ENCODE data around the gene MSH3.
"Not testable (repeated sequence)": the region's sequence is repeated elsewhere in the genome, so short reads cannot be mapped to it uniquely, and the experiment has no call there.

MSH3 gene

DNA sequence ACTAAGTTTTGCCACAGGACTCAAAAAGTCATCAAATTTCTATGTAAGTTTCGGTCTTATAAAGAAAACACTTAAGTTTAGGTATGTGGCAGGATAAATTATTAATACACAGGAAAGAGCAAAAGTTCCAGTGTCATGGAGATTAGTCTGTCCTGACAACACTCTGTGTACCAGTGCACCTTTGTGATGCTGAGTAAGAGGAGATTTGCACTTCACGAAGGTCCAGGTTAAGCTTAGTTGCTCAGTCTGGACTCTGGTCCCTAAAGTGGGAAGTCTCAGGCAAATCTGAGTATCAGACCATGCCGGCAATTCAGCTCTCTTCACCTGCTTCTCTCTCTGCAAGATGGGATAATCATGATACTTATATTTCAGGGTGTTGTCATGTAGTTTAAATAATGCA lies 166.2 kb downstream of the MSH3 start:
- Mint-ChIP-seq H3K9me3 (peaks cover 4 to 10% of the 10 kb centered on the region in 2 donors), H3K27me3 (no peaks in the 10 kb centered on the region), H3K27ac (no peak overlapping the region), H3K4me3 (no peak overlapping the region), H3K36me3 (peaks cover 37 to 60% of the 10 kb centered on the region in 2 donors), H3K4me1 (no peaks in the 10 kb centered on the region)
- DNase-seq (no peak), ATAC-seq (replicated peaks) (no peak)

DNA sequence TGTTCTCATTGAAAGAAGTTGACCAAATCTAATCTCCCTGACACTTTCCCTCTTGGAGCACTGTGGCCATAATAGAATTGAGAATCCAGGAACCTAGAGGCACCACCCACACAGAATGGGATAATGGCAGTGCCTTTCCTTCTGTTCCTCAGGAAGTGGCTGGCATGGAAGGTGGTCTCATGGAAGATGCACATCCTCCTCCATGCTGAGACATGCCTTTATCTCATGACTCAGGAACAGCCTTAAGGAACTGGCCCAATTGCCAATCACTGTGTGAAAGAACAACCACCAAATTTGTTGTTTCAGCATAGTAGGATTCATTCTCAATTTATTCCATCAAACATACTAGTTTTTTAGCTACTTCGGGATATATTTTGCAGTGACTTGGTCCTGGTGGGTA lies 168.2 kb downstream of the MSH3 start:
- peaks cover 24 to 53% of the 10 kb centered on the region in 2 donors for H3K36me3 Mint-ChIP-seq
- ATAC-seq (replicated peaks) (no peak), DNase-seq (no peak)
- peaks cover 4 to 5% of the 10 kb centered on the region in 2 donors for H3K9me3 Mint-ChIP-seq
- no peaks in the 10 kb centered on the region for H3K4me1 Mint-ChIP-seq
- no peak overlapping the region for H3K27ac Mint-ChIP-seq
- H3K27me3 Mint-ChIP-seq, result no peaks in the 10 kb centered on the region
- no peak overlapping the region for H3K4me3 Mint-ChIP-seq

DNA sequence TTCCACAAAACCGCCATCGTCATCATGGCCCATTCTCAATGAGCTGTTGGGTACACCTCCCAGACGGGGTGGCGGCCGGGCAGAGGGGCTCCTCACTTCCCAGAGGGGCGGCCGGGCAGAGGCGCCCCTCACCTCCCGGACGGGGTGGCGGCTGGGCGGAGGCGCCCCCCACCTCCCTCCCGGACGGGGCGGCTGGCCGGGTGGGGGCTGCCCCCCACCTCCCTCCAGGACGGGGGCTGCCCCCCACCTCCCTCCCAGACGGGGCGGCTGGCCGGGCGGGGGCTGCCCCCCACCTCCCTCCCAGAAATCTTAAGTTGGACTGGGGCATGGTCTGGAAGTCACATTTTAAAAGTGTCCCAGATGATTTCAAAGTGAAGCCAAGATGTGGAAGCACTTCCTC lies 169.7 kb downstream of the MSH3 start:
- DNase-seq; H3K27ac Mint-ChIP-seq; H3K4me3 Mint-ChIP-seq; H3K4me1 Mint-ChIP-seq; ATAC-seq (replicated peaks); H3K27me3 Mint-ChIP-seq: not testable (repeated sequence)
- H3K36me3 Mint-ChIP-seq, result peaks cover 31 to 58% of the 10 kb centered on the region in 2 donors
- H3K9me3 Mint-ChIP-seq, result peaks cover 9 to 13% of the 10 kb centered on the region in 2 donors

DNA sequence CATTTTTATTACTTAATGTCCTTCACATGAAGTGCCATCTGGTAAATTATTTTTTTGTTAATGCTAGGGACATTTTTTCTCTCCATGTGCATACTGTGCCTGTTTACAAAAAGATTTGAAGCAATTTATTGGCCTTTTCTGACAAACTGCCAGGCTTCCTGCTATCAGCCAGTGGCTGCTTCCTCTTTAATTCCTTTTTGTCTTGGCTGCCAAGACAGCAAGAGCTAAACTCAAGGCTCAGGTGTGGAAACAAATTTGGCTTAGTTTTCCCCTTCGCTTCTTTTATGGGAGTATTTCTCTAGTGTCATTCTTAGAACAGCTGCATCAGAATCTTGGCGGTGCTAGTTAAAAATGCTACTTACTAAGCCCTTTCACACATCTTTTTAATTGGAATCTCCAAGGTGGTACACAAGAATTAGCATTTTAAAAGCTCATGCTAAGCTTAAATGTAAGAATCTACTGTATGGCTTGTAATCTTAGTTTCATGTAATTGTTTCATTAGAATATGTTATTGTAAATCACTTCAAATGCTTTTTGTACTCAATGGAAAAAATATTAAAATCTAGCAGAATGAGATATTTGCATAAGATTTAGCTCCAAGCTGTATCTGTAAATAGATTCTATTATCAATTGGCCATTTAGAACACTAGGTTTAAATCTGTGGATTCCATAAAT lies 171.5 kb downstream of the MSH3 start:
- DNase-seq (no peak), ATAC-seq (replicated peaks) (no peak)
- peaks cover 16% of the 10 kb centered on the region in 2 donors for H3K9me3 Mint-ChIP-seq
- H3K27me3 Mint-ChIP-seq, result no peaks in the 10 kb centered on the region
- no peaks in the 10 kb centered on the region for H3K4me1 Mint-ChIP-seq
- H3K27ac Mint-ChIP-seq, result no peak overlapping the region
- H3K4me3 Mint-ChIP-seq, result no peak overlapping the region
- peaks cover 39 to 66% of the 10 kb centered on the region in 2 donors for H3K36me3 Mint-ChIP-seq

DNA sequence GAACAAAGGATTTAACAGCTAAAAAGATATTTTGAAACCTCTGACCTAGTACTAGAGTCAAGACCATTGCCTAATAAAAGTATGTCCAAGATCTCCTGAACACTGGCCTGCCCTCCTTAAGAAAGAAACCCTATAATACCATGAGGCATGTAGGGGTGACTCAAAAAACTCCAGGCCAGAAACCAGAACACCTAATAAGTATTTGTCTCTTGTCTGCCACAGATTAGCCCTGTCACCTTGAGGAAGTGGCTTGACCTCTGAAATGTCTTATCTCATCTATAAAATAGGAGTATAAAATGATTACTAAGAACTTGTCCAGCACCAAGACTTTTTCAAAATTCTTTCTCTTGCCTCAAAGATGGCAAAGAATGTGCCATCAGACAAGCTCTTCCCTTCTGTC lies 180.3 kb downstream of the MSH3 start:
- peaks cover 3 to 4% of the 10 kb centered on the region in 2 donors for H3K4me1 Mint-ChIP-seq
- peaks cover 8 to 24% of the 10 kb centered on the region in 2 donors for H3K36me3 Mint-ChIP-seq
- ATAC-seq (replicated peaks) (no peak), DNase-seq (no peak)
- H3K4me3 Mint-ChIP-seq, result no peak overlapping the region
- no peak overlapping the region for H3K27ac Mint-ChIP-seq
- peaks cover 0 to 4% of the 10 kb centered on the region in 2 donors for H3K9me3 Mint-ChIP-seq
- no peaks in the 10 kb centered on the region for H3K27me3 Mint-ChIP-seq

DNA sequence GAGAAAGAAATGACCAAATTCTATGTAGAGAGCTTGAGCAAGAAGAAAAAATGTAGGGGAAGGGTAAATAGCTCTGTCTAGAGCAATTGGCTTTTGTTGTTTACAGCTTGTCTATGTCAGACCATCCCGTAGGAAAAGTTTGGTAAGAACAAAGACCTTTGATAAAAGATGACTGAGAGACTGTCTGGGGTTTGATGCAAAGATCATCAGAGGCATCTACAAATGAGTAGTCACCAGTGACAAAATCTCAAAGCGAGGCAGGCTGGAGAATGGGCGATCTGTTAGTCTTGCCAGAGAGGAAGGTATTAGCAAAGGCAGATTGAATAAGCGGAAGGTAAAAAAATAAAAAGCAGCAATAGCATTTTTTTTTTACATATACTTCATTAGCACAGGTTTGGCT lies 180.7 kb downstream of the MSH3 start:
- Mint-ChIP-seq H3K4me3 (no peak overlapping the region), H3K27ac (no peak overlapping the region), H3K27me3 (no peaks in the 10 kb centered on the region), H3K36me3 (peaks cover 6 to 23% of the 10 kb centered on the region in 2 donors), H3K4me1 (peaks cover 3 to 4% of the 10 kb centered on the region in 2 donors), H3K9me3 (peaks cover 0 to 2% of the 10 kb centered on the region in 2 donors)
- DNase-seq, result no peak
- ATAC-seq (replicated peaks), result no peak

DNA sequence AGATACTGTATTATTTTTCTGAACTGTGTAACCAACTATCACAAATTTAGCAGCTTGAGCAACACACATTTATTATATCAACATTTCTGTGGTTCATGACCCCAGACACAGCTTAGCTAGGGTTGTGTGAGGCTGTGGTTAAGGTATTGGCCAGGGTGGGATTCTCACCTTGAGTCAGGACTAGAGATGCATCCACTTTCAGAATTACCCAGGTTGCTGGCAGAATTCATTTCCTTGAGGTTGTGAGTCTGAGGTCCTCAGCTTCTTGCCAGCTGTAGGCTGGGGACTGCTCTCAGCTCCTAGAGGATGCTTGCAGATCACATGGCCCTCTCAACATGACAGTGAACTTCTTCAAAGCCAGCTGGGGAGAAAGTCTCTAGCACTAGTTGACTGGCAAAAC lies 183.2 kb downstream of the MSH3 start:
- ATAC-seq (replicated peaks), result peak; percentile 46 to 68
- Mint-ChIP-seq H3K4me3 (no peak overlapping the region), H3K4me1 (peaks cover 7 to 12% of the 10 kb centered on the region in 2 donors), H3K27me3 (no peaks in the 10 kb centered on the region), H3K36me3 (peaks cover 10 to 35% of the 10 kb centered on the region in 2 donors), H3K9me3 (peaks cover 0 to 1% of the 10 kb centered on the region in 2 donors), H3K27ac (peak overlapping the region; percentile 77)
- peak; percentile 2 for DNase-seq

DNA sequence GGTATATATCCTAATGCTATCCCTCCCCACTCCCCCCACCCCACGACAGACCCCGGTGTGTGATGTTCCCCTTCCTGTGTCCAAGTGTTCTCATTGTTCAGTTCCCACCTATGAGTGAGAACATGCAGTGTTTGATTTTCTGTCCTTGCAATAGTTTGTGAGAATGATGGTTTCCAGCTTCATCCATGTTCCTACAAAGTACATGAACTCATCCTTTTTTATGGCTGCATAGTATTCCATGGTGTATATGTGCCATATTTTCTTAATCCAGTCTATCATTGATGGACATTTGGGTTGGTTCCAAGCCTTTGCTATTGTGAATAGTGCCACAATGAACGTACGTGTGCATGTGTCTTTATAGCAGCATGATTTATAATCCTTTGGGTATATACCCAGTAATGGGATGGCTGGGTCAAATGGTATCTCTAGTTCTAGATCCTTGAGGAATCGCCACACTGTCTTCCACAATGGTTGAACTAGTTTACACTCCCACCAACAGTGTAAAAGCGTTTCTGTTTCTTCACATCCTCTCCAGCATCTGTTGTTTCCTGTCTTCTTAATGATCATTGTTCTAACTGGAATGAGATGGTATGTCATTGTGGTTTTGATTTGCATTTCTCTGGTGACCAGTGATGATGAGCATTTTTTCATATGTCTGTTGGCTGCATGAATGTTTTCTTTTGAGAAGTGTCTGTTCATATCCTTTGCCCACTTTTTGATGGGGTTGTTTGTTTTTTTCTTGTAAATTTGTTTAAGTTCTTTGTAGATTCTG lies 186.8 kb downstream of the MSH3 start:
- not testable (repeated sequence) for H3K4me3 Mint-ChIP-seq; ATAC-seq (replicated peaks); H3K27ac Mint-ChIP-seq; H3K27me3 Mint-ChIP-seq; DNase-seq
- peaks cover 12 to 16% of the 10 kb centered on the region in 2 donors for H3K4me1 Mint-ChIP-seq
- peaks cover 9 to 11% of the 10 kb centered on the region in 2 donors for H3K9me3 Mint-ChIP-seq
- peaks cover 26 to 62% of the 10 kb centered on the region in 2 donors for H3K36me3 Mint-ChIP-seq

DNA sequence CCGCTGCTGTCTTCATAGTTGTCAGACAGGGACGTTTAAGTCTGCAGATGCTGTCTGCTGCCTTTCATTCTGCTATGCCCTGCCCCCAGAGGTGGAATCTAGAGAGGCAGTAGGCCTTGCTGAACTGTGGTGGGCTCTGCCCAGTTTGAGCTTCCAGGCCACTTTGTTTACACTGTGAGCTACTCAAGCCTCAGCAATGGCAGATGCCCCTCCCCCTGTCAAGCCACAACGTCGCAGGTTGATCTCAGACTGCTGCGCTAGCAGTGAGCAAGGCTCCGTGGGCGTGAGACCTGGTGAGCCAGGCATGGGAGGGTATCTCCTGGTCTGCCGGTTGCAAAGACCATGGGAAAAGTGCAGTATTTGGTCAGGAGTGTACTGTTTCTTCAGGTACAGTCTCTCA lies 192.0 kb downstream of the MSH3 start:
- peaks cover 9 to 11% of the 10 kb centered on the region in 2 donors for H3K4me1 Mint-ChIP-seq
- H3K27ac Mint-ChIP-seq; H3K27me3 Mint-ChIP-seq; H3K4me3 Mint-ChIP-seq; DNase-seq; ATAC-seq (replicated peaks): not testable (repeated sequence)
- H3K36me3 Mint-ChIP-seq, result peaks cover 61 to 84% of the 10 kb centered on the region in 2 donors
- H3K9me3 Mint-ChIP-seq, result peaks cover 21 to 24% of the 10 kb centered on the region in 2 donors

DNA sequence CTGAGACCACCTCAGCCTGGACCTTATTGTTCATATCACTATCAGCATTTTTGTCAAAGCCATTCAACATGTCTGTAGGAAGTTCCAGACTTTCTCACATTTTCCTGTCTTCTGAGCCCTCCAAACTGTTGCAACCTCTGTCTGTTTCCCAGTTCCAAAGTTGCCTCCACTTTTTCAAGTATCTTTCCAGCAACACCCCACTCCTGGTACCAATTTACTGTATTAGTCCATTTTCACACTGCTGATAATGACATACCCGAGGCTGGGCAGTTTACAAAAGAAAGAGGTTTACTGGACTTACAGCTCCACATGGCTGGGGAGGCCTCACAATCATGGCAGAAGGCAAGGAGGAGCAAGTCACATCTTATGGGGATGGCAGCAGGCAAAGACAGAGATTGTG lies 195.7 kb downstream of the MSH3 start:
- not testable (repeated sequence) for H3K4me3 Mint-ChIP-seq; H3K4me1 Mint-ChIP-seq; H3K27ac Mint-ChIP-seq; DNase-seq; ATAC-seq (replicated peaks); H3K27me3 Mint-ChIP-seq
- Mint-ChIP-seq H3K9me3 (peaks cover 14 to 16% of the 10 kb centered on the region in 2 donors), H3K36me3 (peaks cover 56 to 66% of the 10 kb centered on the region in 2 donors)

DNA sequence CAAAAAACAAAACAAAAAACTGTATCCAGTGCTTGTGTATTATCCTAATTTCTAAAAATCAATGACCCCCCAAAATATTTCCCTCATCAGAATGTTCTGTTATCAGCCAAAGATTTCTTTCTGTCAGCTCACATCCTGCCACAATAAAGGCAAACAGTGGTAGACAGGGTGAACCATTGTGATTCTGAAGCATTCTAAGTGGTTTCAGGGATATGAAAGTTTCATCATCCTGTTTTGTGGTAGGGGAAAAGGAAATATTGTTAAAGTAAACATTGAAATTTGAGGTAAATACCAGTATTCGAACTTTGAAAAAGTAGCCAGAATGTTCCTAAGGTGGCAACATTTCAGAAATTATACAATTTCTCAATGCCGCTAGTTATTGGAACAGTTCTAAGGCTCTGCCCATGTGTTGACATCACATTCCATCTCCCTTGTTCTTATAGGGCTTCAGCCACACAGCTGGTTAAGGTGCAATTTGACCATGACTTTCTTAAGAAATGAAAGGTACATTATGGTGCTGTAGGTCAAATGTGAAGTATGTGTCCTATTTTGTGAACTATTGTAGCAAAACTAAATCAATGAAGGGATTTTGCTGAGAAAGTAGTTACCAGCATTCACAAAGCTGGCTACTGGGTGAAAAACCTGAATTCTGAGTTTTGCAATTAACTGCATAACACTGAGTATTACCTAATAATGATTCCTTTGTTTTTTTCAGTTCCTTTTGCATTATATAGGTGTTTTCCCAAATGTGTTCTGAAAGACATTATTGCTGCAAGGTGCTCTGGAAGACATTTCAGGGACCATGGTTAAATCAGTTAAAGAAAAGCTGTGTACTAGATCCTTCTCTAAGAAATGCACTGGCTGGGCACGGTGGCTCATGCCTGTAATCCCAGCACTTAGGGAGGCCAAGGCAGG lies 198.1 kb downstream of the MSH3 start:
- DNase-seq, result no peak
- Mint-ChIP-seq H3K27ac (no peak overlapping the region), H3K27me3 (no peaks in the 10 kb centered on the region), H3K9me3 (peaks cover 21 to 23% of the 10 kb centered on the region in 2 donors), H3K4me3 (no peak overlapping the region), H3K4me1 (peaks cover 0 to 5% of the 10 kb centered on the region in 2 donors), H3K36me3 (peaks cover 58 to 72% of the 10 kb centered on the region in 2 donors)
- ATAC-seq (replicated peaks), result peak; percentile 52 to 69

DNA sequence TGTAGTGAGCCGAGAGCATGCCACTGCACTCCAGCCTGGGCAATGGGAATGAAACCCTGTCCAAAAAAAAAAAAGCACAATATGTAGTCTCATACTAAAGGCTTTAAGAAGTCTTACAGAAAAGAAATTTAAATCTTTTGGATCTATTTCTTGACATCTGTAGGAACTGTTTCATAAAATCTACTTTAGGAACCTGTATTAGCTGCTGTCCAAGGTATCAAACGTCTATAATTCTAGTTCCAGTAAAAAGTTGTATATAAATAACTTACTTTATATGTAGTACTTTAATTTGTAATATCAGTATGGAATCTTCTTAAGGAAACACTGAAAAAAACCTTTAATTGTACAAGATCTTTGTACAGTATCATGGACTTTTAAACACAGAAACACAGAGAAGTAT lies 199.0 kb downstream of the MSH3 start:
- DNase-seq, result no peak
- Mint-ChIP-seq H3K27ac (no peak overlapping the region), H3K4me3 (no peak overlapping the region), H3K9me3 (peaks cover 19 to 20% of the 10 kb centered on the region in 2 donors), H3K36me3 (peaks cover 58 to 74% of the 10 kb centered on the region in 2 donors), H3K4me1 (peaks cover 0 to 5% of the 10 kb centered on the region in 2 donors), H3K27me3 (no peaks in the 10 kb centered on the region)
- no peak for ATAC-seq (replicated peaks)

DNA sequence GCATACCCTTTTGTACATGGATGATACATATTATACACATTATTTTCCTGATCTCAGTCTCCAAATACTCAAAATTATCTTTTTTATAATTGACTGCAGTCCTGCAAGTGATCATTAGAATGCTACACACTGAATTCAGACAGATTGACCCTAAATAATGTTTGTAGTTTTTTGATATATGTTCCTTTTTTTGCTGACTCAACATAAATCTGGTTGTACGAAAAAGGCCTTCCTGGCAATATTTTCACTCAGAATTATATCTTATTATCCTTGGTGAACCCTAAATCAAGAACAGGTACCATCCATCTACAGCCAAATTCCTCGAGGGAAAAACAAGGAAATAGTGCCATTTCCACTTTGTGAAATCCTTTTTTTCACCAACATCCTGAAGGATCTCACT lies 200.1 kb downstream of the MSH3 start:
- peaks cover 53 to 67% of the 10 kb centered on the region in 2 donors for H3K36me3 Mint-ChIP-seq

More for the DNA sequence above, 200.1 kb downstream of the MSH3 start:
- no peak overlapping the region for H3K27ac Mint-ChIP-seq
- DNase-seq (no peak), ATAC-seq (replicated peaks) (no peak)
- no peak overlapping the region for H3K4me3 Mint-ChIP-seq
- no peaks in the 10 kb centered on the region for H3K27me3 Mint-ChIP-seq
- H3K9me3 Mint-ChIP-seq, result peaks cover 18 to 19% of the 10 kb centered on the region in 2 donors
- H3K4me1 Mint-ChIP-seq, result peaks cover 0 to 5% of the 10 kb centered on the region in 2 donors
